HepG2 (cell line): ENCODE results near the gene RTN1. TPM values are rescaled to one million over a fixed set of nuclear protein-coding genes. Genes with fewer than 3 reads are reported as not detected.

Source experiments
- ATAC-seq: fragments of 200-7000 bp; cut with Tn5 transposase; 3 replicates; pipeline ENCODE4 v1.9.1; 2020; ENCODE audit warnings: mild to moderate bottlenecking, moderate library complexity
- BruUV-seq: library from RNA; stranded (reverse); fragments of 400-500 nt; replicated peaks from 2 replicates; lab custom pipeline; 2021; lab: Mats Ljungman, UMichigan
- CTCF ChIA-PET: fragments of 300-600 bp; formaldehyde crosslinking; extraction: SDS; loops from one replicate; lab custom pipeline; 2021; ENCODE audit warnings: low total read pairs, inconsistent platforms, low intra/inter-chr PET ratio; lab: Yijun Ruan, JAX
- POLR2A ChIA-PET: fragments of 350-600 bp; sonication (Branson Sonifier 250); formaldehyde crosslinking; loops from one replicate; lab custom pipeline; 2020; ENCODE audit warnings: antibody characterized with exemption, inconsistent platforms; lab: Yijun Ruan, JAX
- DNase-seq: peaks from one replicate; pipeline ENCODE4 v3.0.0-alpha.2; 2015; ENCODE audit warnings: low spot score
- FAIRE-seq: peaks from 3 replicates; lab custom pipeline; 2011; peaks lifted over from hg19 to GRCh38; lab: Jason Lieb, UNC
- H2AFZ ChIP-seq: one replicate; pipeline ENCODE4 v1.6.1; 2011; ENCODE audit warnings: low read length, inconsistent platforms
- H3K27ac ChIP-seq: fragments of 300-600 bp; 3 replicates; pipeline ENCODE4 v1.8.0; 2011; ENCODE audit warnings: mixed run types, mild to moderate bottlenecking, mixed read lengths, low read length, inconsistent platforms; ENCODE audit not compliant: insufficient read depth; ENCODE audit errors: extremely low read length
- H3K27me3 ChIP-seq, 2 experiments: fragments of 200-600 bp in 1 of 2; 2 replicates in 1 of 2; 3 replicates in 1 of 2; pipeline versions ENCODE4 v1.6.0 to v1.8.0; 2011; ENCODE audit warnings: low read length in 2 of 2, mild to moderate bottlenecking in 2 of 2, moderate library complexity in 2 of 2, inconsistent platforms in 1 of 2; ENCODE audit not compliant: insufficient read depth in 2 of 2, control insufficient read depth in 1 of 2
- H3K36me3 ChIP-seq, 2 experiments: fragments of 200-600 bp in 1 of 2; replicated peaks in 1 of 2; 2 replicates in 1 of 2; 3 replicates in 1 of 2; pipeline versions ENCODE4 v1.5.1 to v1.8.0; 2011; ENCODE audit warnings: low read length in 2 of 2, inconsistent platforms in 1 of 2; ENCODE audit not compliant: insufficient read depth in 2 of 2, control insufficient read depth in 1 of 2
- H3K4me1 ChIP-seq: 2 replicates; pipeline ENCODE4 v1.5.1; 2012; ENCODE audit warnings: low read length, inconsistent platforms; ENCODE audit not compliant: insufficient read depth
- H3K4me2 ChIP-seq: 2 replicates; pipeline ENCODE4 v1.6.0; 2011; ENCODE audit warnings: low read depth, low read length, inconsistent platforms
- H3K4me3 ChIP-seq, 3 experiments: fragments of 200-600 bp in 1 of 3; sonication (generic), shearing (Covaris generic) in 1 of 3; replicated peaks in 1 of 3; 2 replicates each; pipeline ENCODE4 v1.5.1; 2011 to 2016; ENCODE audit warnings: low read length in 3 of 3, inconsistent platforms in 2 of 3, low read depth in 2 of 3, mild to moderate bottlenecking in 2 of 3, control low read depth in 1 of 3, mixed read lengths in 1 of 3; ENCODE audit not compliant: insufficient read depth in 1 of 3
- H3K79me2 ChIP-seq: one replicate; pipeline ENCODE4 v1.6.1; 2011; ENCODE audit warnings: low read length, inconsistent platforms; ENCODE audit not compliant: insufficient read depth
- H3K9ac ChIP-seq: 2 replicates; pipeline ENCODE4 v1.6.0; 2011; ENCODE audit warnings: mild to moderate bottlenecking, low read depth, low read length, inconsistent platforms; ENCODE audit not compliant: insufficient read depth
- H3K9me3 ChIP-seq: 2 replicates; pipeline ENCODE4 v1.5.1; 2012; ENCODE audit warnings: mild to moderate bottlenecking, low read length
- H4K20me1 ChIP-seq: 2 replicates; pipeline ENCODE4 v1.6.0; 2011; ENCODE audit warnings: inconsistent platforms, mild to moderate bottlenecking, low read length, moderate library complexity; ENCODE audit not compliant: insufficient read depth
- AFF4 ChIP-seq: sonication (generic); formaldehyde crosslinking; IDR thresholded peaks from 2 replicates; pipeline ENCODE4 v1.4.0; 2020; ENCODE audit warnings: missing genetic modification reagents
- ATAD3A ChIP-seq: sonication (generic); formaldehyde crosslinking; IDR thresholded peaks from 2 replicates; pipeline ENCODE4 v1.4.0; 2020; ENCODE audit warnings: missing genetic modification reagents
- BRD4 ChIP-seq: sonication (generic); formaldehyde crosslinking; IDR thresholded peaks from 2 replicates; pipeline ENCODE4 v1.4.0; 2020; ENCODE audit warnings: missing genetic modification reagents
- DMAP1 ChIP-seq: IDR thresholded peaks from 2 replicates; pipeline ENCODE4 v1.6.1; 2016
- E2F2 ChIP-seq: sonication (generic); formaldehyde crosslinking; IDR thresholded peaks from 2 replicates; pipeline ENCODE4 v1.4.0; 2020; ENCODE audit warnings: missing genetic modification reagents, borderline replicate concordance
- GABPB1 ChIP-seq: IDR thresholded peaks from 2 replicates; pipeline ENCODE4 v1.6.1; 2016; ENCODE audit warnings: mild to moderate bottlenecking, missing genetic modification reagents, moderate library complexity, missing compliant biosample characterization
- HDAC1 ChIP-seq: sonication (generic); formaldehyde crosslinking; IDR thresholded peaks from 2 replicates; pipeline ENCODE4 v1.5.1; 2020; ENCODE audit warnings: mild to moderate bottlenecking, missing genetic modification reagents
- MAFF ChIP-seq: IDR thresholded peaks from 2 replicates; pipeline ENCODE4 v1.6.1; 2011; ENCODE audit warnings: low read depth, low read length, improper control_type of control experiment
- MAFK ChIP-seq, 2 experiments: IDR thresholded peaks in 1 of 2; conservative IDR thresholded peaks in 1 of 2; 2 replicates each; pipeline ENCODE4 v1.6.1; 2011; ENCODE audit warnings: improper control_type of control experiment in 2 of 2, low read length in 2 of 2
- MTF2 ChIP-seq: sonication (generic); formaldehyde crosslinking; IDR thresholded peaks from 2 replicates; pipeline ENCODE4 v1.5.0; 2020; ENCODE audit warnings: missing genetic modification reagents, borderline replicate concordance
- TBP ChIP-seq: sonication (generic); formaldehyde crosslinking; IDR thresholded peaks from 2 replicates; pipeline ENCODE4 v1.5.0; 2020; ENCODE audit warnings: missing genetic modification reagents
- ZHX2 ChIP-seq, 2 experiments: sonication (generic) in 1 of 2; formaldehyde crosslinking in 1 of 2; IDR thresholded peaks; 2 replicates each; pipeline versions ENCODE4 v1.6.1 to v1.9.0; 2014 to 2022; ENCODE audit warnings: antibody characterized with exemption in 1 of 2, borderline replicate concordance in 1 of 2, inconsistent platforms in 1 of 2, low read depth in 1 of 2, missing genetic modification reagents in 1 of 2
- ZNF33A ChIP-seq: sonication (generic); formaldehyde crosslinking; IDR thresholded peaks from 2 replicates; pipeline ENCODE4 v1.5.1; 2020; ENCODE audit warnings: missing genetic modification reagents, mild to moderate bottlenecking, moderate library complexity, borderline replicate concordance
- ZNF510 ChIP-seq: sonication (generic); formaldehyde crosslinking; IDR thresholded peaks from 2 replicates; pipeline ENCODE4 v1.4.0; 2020; ENCODE audit warnings: low read depth, mild to moderate bottlenecking, missing genetic modification reagents
- ZNF549 ChIP-seq: sonication (generic); formaldehyde crosslinking; IDR thresholded peaks from 2 replicates; pipeline ENCODE4 v1.5.0; 2020; ENCODE audit warnings: missing genetic modification reagents
- WGBS: methylation state at CpG from one replicate; pipeline ENCODE4 v1.1.6; 2017; ENCODE audit warnings: low lambda C conversion rate; 5-methylcytosine and 5-hydroxymethylcytosine counted together
- in situ Hi-C: cut with HindIII; loops from 2 replicates; pipeline ENCODE4 v1.10.0; 2017; ENCODE audit warnings: low pct_unique_long_range_greater_than_20kb; ENCODE audit not compliant: extremely low pct_ligation_motif_present
- intact Hi-C: fragments of 100-400 bp; cut with micrococcal nuclease; formaldehyde crosslinking; loops from one replicate; pipeline ENCODE4 v1.10.0; 2022; ENCODE audit not compliant: unreplicated experiment
- polyA plus RNA-seq, 8 experiments: library from polyadenylated mRNA; depleted of rRNA in 3 of 8; stranded (reverse) in 7 of 8; unstranded in 1 of 8; fragments of >200 nt; fragmentation: Illumina TruSeq in 4 of 8; extraction: Trizol in 4 of 8; gene quantifications; 2 replicates each; pipeline versions ENCODE4 v1.2.1 to v1.2.3, GENCODE V29; 2011 to 2016; ENCODE audit warnings: low read depth in 4 of 8, missing spikeins in 1 of 8, mixed read lengths in 1 of 8; ENCODE audit not compliant: insufficient read depth in 1 of 8
- total RNA-seq, 5 experiments: library from RNA; depleted of rRNA; stranded (reverse); fragments of >200 nt; fragmentation: Illumina TruSeq; extraction: Trizol; gene quantifications; 2 replicates each; pipeline ENCODE4 v1.2.3, GENCODE V29; 2016; ENCODE audit warnings: low read depth in 1 of 5

RTN1 gene
- total and polyA plus RNA-seq, 2 of the 13 experiments (the other 11 are each of a cell fraction or from before 2014, with no cell fraction given) = 0.04 to 0.18 TPM

DNA sequence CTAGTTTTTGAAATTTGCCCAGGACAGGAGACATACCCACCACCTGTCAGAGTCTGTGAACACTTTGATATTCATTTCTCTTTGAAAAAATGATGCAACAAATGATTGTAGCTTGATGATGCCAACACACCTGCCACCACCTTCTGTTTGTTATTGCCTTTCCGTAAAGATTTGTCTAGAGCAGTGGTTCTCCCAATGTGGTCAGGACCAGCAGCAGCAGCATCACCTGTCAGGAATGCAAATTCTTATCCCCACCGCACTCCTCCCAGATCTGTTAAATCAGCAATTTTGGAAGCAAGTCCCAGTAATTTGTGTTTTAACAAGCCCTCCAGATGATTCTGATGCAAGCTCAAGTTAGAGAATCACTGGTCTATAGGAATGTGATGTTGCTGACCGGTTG, 303.9 kb downstream of the RTN1 start:
- FAIRE-seq = no peak
- H2AFZ ChIP-seq = no peak overlapping the region
- peak; percentile 56 to 64 for TF ChIP-seq MAFK (conservative IDR thresholded peaks at IDR 0.05 in 1 of 2, IDR thresholded peaks at IDR 0.05 in 1 of 2; ENCODE audit: low read length in 2 of 2)
- no peak for TF ChIP-seq ZNF33A (CRISPR knock-in tag)
- no peak for TF ChIP-seq DMAP1
- TF ChIP-seq MAFF = peak; percentile 57
- TF ChIP-seq ZNF549 (CRISPR knock-in tag) = no peak
- TF ChIP-seq ZNF510 (CRISPR knock-in tag) = no peak
- no peak for TF ChIP-seq BRD4
- no peak for TF ChIP-seq TBP (CRISPR knock-in tag)
- no peak for TF ChIP-seq HDAC1 (CRISPR knock-in tag)
- no peak for TF ChIP-seq MTF2 (CRISPR knock-in tag)
- no peak for TF ChIP-seq AFF4 (CRISPR knock-in tag)
- no peak for TF ChIP-seq E2F2 (CRISPR knock-in tag)
- TF ChIP-seq ZHX2 (IDR thresholded peaks at IDR 0.05; ENCODE audit: low read depth) = no peak
- TF ChIP-seq ZHX2 (CRISPR knock-in tag; IDR thresholded peaks at IDR 0.05; ENCODE audit: borderline replicate concordance) = no peak
- no peak for TF ChIP-seq ATAD3A (CRISPR knock-in tag)
- no peak for TF ChIP-seq GABPB1 (CRISPR knock-in tag)

More for the DNA sequence above, 303.9 kb downstream of the RTN1 start:
- BruUV-seq = no TSS peak
- H3K27me3 ChIP-seq = no peaks in the 10 kb centered on the region
- POLR2A ChIA-PET = no interaction called here
- H3K4me2 ChIP-seq = no peak overlapping the region
- H3K36me3 ChIP-seq = no peaks in the 10 kb centered on the region
- H3K27ac ChIP-seq = no peak overlapping the region
- DNase-seq = no peak
- CTCF ChIA-PET = no interaction called here
- intact Hi-C loops (no loop called here), in situ Hi-C loops (no loop called here)
- no peak overlapping the region for H3K4me3 ChIP-seq
- no peaks in the 10 kb centered on the region for H3K79me2 ChIP-seq
- H4K20me1 ChIP-seq = no peaks in the 10 kb centered on the region
- no peaks in the 10 kb centered on the region for H3K4me1 ChIP-seq
- H3K9ac ChIP-seq = no peak overlapping the region
- no peaks in the 10 kb centered on the region for H3K9me3 ChIP-seq
- no peak for ATAC-seq
- 2% methylated on average over 3 of the region's 3 CpGs for WGBS
